Trophoblast cell (in vitro differentiated cells and primary cell): ENCODE data around the gene AKIRIN2.

Source experiments
- DNase-seq, 2 donors: peaks; one replicate each; pipeline ENCODE4 v3.0.0-alpha.2; 2016
- H2AFZ ChIP-seq: 2 replicates; pipeline ENCODE4 v1.6.1; 2013; ENCODE audit warnings: low read length, moderate library complexity, mild to moderate bottlenecking; ENCODE audit not compliant: insufficient read depth, poor library complexity
- H2AK5ac ChIP-seq: 2 replicates; pipeline ENCODE4 v1.6.1; 2013; ENCODE audit warnings: mild to moderate bottlenecking, low read length
- H2BK120ac ChIP-seq: 2 replicates; pipeline ENCODE4 v1.6.1; 2013; ENCODE audit warnings: low read length, mild to moderate bottlenecking, moderate library complexity; ENCODE audit not compliant: insufficient read depth, poor library complexity
- H2BK12ac ChIP-seq: 2 replicates; pipeline ENCODE4 v1.6.1; 2013; ENCODE audit warnings: mild to moderate bottlenecking, low read length, moderate library complexity
- H2BK5ac ChIP-seq: 2 replicates; pipeline ENCODE4 v1.6.1; 2013; ENCODE audit warnings: low read length, low read depth, moderate library complexity, mild to moderate bottlenecking; ENCODE audit not compliant: poor library complexity
- H3K14ac ChIP-seq: 2 replicates; pipeline ENCODE4 v1.6.1; 2013; ENCODE audit warnings: mild to moderate bottlenecking, low read length
- H3K18ac ChIP-seq: 2 replicates; pipeline ENCODE4 v1.6.1; 2013; ENCODE audit warnings: mild to moderate bottlenecking, low read length
- H3K23ac ChIP-seq: 2 replicates; pipeline ENCODE4 v1.6.1; 2013; ENCODE audit warnings: low read length
- H3K27ac ChIP-seq: 2 replicates; pipeline ENCODE4 v1.5.1; 2013; ENCODE audit warnings: low read depth, mild to moderate bottlenecking, inconsistent platforms, low read length, moderate library complexity
- H3K27me3 ChIP-seq: 2 replicates; pipeline ENCODE4 v1.6.1; 2013; ENCODE audit warnings: inconsistent platforms, mild to moderate bottlenecking, low read length, moderate library complexity; ENCODE audit not compliant: insufficient read depth
- H3K36me3 ChIP-seq, 2 experiments: 1 replicate in 1 of 2; 2 replicates in 1 of 2; pipeline ENCODE4 v1.6.1; 2013; ENCODE audit warnings: low read length in 2 of 2, mild to moderate bottlenecking in 2 of 2, moderate library complexity in 1 of 2; ENCODE audit not compliant: insufficient read depth in 2 of 2, control insufficient read depth in 1 of 2
- H3K4ac ChIP-seq: 2 replicates; pipeline ENCODE4 v1.6.1; 2013; ENCODE audit warnings: low read depth, mild to moderate bottlenecking, low read length, moderate library complexity
- H3K4me1 ChIP-seq, 2 experiments: 1 replicate in 1 of 2; 2 replicates in 1 of 2; pipeline ENCODE4 v1.6.1; 2013; ENCODE audit warnings: low read length in 2 of 2, mild to moderate bottlenecking in 2 of 2, moderate library complexity in 1 of 2; ENCODE audit not compliant: insufficient read depth in 2 of 2, control insufficient read depth in 1 of 2
- H3K4me2 ChIP-seq: 2 replicates; pipeline ENCODE4 v1.6.1; 2013; ENCODE audit warnings: inconsistent platforms, mild to moderate bottlenecking, low read length, moderate library complexity
- H3K4me3 ChIP-seq: 2 replicates; pipeline ENCODE4 v1.5.1; 2013; ENCODE audit warnings: mild to moderate bottlenecking, low read depth, low read length, inconsistent platforms
- H3K79me1 ChIP-seq: one replicate; pipeline ENCODE4 v1.6.1; 2013; ENCODE audit warnings: low read length
- H3K79me2 ChIP-seq: 2 replicates; pipeline ENCODE4 v1.6.1; 2013; ENCODE audit warnings: low read length, mild to moderate bottlenecking; ENCODE audit not compliant: control insufficient read depth, insufficient read depth, poor library complexity
- H3K9ac ChIP-seq: 2 replicates; pipeline ENCODE4 v1.6.1; 2013; ENCODE audit warnings: mild to moderate bottlenecking, low read length
- H3K9me3 ChIP-seq: 2 replicates; pipeline ENCODE4 v1.6.1; 2013; ENCODE audit warnings: low read depth, mild to moderate bottlenecking, control low read depth, inconsistent platforms, low read length; ENCODE audit not compliant: insufficient read depth
- H4K12ac ChIP-seq: 2 replicates; pipeline ENCODE4 v1.6.1; 2013; ENCODE audit warnings: low read depth, mild to moderate bottlenecking, low read length, moderate library complexity
- H4K8ac ChIP-seq: 2 replicates; pipeline ENCODE4 v1.6.1; 2013; ENCODE audit warnings: low read depth, mild to moderate bottlenecking, low read length, moderate library complexity
- H4K91ac ChIP-seq: one replicate; pipeline ENCODE4 v1.6.1; 2013; ENCODE audit warnings: low read depth, mild to moderate bottlenecking, low read length, moderate library complexity
- WGBS: extraction: QIAGEN DNeasy Blood & Tissue Kit; methylation state at CpG from one replicate; pipeline ENCODE4 v1.1.7; 2013; ENCODE audit warnings: missing lambda C conversion rate; ENCODE audit not compliant: insufficient read length, insufficient coverage; ENCODE audit errors: extremely low coverage; 5-methylcytosine and 5-hydroxymethylcytosine counted together

AKIRIN2 gene

DNA sequence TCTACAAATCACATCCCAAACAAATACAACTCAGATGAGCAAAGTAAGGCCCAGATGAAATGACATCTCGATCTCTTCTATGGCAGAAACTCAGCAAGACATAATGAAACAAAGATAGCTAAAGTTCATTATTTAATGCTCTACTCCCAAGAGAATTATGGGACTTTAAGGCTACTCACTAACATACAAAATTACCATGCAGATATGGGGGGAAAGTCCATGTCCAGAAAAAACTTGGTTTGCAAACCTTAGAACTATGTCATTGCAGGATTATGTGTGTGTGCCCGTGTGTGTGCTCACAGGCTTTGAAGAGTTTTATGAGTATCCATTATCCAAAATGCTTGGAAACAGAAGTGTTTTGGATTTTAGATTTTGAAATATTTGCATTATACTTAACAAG, 34.0 kb downstream of the AKIRIN2 start:
- H4K91ac ChIP-seq = no peak overlapping the region
- no CpG with 5 or more reads among the region's 2 CpGs for WGBS
- H4K12ac ChIP-seq = no peak overlapping the region
- H3K4ac ChIP-seq = no peak overlapping the region
- no peaks in the 10 kb centered on the region for H3K4me1 ChIP-seq
- H2BK5ac ChIP-seq = no peak overlapping the region
- no peak overlapping the region for H2AFZ ChIP-seq
- H3K14ac ChIP-seq = no peak overlapping the region
- H3K27me3 ChIP-seq = no peaks in the 10 kb centered on the region
- no peak overlapping the region for H3K9ac ChIP-seq
- H3K4me3 ChIP-seq = no peak overlapping the region
- no peak overlapping the region for H2AK5ac ChIP-seq
- H3K18ac ChIP-seq = no peak overlapping the region
- H3K27ac ChIP-seq = no peak overlapping the region
- no peak overlapping the region for H4K8ac ChIP-seq
- H3K4me2 ChIP-seq = no peak overlapping the region
- no peaks in the 10 kb centered on the region for H3K79me1 ChIP-seq
- H2BK120ac ChIP-seq = no peak overlapping the region
- no peak for DNase-seq
- no peaks in the 10 kb centered on the region for H3K79me2 ChIP-seq
- H3K9me3 ChIP-seq = no peaks in the 10 kb centered on the region
- H3K23ac ChIP-seq = no peak overlapping the region
- H3K36me3 ChIP-seq = peaks cover 3% of the 10 kb centered on the region in 2 experiments
- no peak overlapping the region for H2BK12ac ChIP-seq

DNA sequence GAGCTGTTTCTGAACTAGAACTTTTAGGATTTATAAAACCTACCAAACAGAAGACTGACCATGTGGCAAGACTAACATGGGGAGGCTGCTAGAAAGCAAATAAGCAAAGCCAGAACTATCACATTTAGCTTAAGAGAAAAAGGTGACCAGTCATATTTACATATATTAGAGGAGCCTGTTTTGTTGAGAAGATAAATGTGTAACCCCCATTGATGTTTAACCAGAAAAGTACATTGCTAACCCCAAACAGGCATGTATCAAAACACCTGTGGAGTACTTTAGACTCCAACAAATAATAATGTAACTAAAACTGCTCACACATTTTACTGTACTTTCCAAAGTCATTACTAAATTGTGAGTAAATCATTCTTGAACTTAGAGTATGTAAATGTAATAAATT, 35.0 kb downstream of the AKIRIN2 start:
- Histone ChIP-seq H3K9me3 (no peaks in the 10 kb centered on the region), H3K18ac (no peak overlapping the region), H3K79me2 (no peaks in the 10 kb centered on the region), H3K23ac (no peak overlapping the region), H3K9ac (no peak overlapping the region), H2BK12ac (no peak overlapping the region), H4K8ac (no peak overlapping the region), H3K4me1 (no peaks in the 10 kb centered on the region), H2BK120ac (no peak overlapping the region), H3K4ac (no peak overlapping the region), H3K27me3 (no peaks in the 10 kb centered on the region), H3K79me1 (no peaks in the 10 kb centered on the region), H3K4me3 (no peak overlapping the region), H3K27ac (no peak overlapping the region), H2BK5ac (no peak overlapping the region), H2AFZ (no peak overlapping the region), H3K14ac (no peak overlapping the region), H4K91ac (no peak overlapping the region), H2AK5ac (no peak overlapping the region), H3K36me3 (peaks cover 3 to 7% of the 10 kb centered on the region in 2 experiments), H4K12ac (no peak overlapping the region), H3K4me2 (no peak overlapping the region)
- DNase-seq = no peak

DNA sequence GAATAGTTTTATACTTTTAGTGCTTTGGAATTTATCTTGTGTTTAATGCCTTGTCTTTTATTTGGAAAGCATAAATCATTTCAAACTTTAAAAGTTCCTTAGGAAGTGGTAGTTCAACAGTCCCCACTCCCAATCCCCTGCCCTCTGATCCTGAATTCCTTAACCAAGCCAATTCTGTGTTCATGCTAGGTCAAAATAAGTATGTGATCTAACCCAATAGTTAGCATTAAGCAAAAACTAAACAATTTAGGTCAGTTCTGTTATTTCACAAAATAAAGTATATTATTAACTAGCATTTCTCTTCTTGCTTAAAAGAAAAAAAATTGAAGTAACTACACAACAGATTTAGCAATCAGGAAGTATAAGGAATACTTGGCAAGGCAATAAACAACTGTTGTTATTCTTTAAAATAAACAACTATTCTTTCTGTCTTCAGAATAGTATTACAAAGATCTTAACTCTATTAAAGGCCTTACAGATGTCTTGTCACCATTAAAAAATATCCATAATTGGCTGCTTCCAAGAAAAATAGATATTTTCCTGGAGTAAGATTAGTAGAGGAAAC, 37.0 kb downstream of the AKIRIN2 start:
- H3K36me3 ChIP-seq = peaks cover 3 to 8% of the 10 kb centered on the region in 2 experiments
- no peak overlapping the region for H2AFZ ChIP-seq
- no peak overlapping the region for H3K23ac ChIP-seq
- no peaks in the 10 kb centered on the region for H3K4me1 ChIP-seq
- H4K91ac ChIP-seq = no peak overlapping the region
- H2BK5ac ChIP-seq = no peak overlapping the region
- H3K27me3 ChIP-seq = no peaks in the 10 kb centered on the region
- H3K79me1 ChIP-seq = no peaks in the 10 kb centered on the region
- H4K12ac ChIP-seq = no peak overlapping the region
- no peak overlapping the region for H3K9ac ChIP-seq
- H2BK120ac ChIP-seq = no peak overlapping the region
- no peak overlapping the region for H3K4me2 ChIP-seq
- H3K79me2 ChIP-seq = no peaks in the 10 kb centered on the region
- H3K9me3 ChIP-seq = no peaks in the 10 kb centered on the region
- H3K4ac ChIP-seq = no peak overlapping the region
- H4K8ac ChIP-seq = no peak overlapping the region
- H2BK12ac ChIP-seq = no peak overlapping the region
- DNase-seq = no peak
- no peak overlapping the region for H3K18ac ChIP-seq
- H2AK5ac ChIP-seq = no peak overlapping the region
- H3K14ac ChIP-seq = no peak overlapping the region
- no peak overlapping the region for H3K27ac ChIP-seq
- H3K4me3 ChIP-seq = no peak overlapping the region

DNA sequence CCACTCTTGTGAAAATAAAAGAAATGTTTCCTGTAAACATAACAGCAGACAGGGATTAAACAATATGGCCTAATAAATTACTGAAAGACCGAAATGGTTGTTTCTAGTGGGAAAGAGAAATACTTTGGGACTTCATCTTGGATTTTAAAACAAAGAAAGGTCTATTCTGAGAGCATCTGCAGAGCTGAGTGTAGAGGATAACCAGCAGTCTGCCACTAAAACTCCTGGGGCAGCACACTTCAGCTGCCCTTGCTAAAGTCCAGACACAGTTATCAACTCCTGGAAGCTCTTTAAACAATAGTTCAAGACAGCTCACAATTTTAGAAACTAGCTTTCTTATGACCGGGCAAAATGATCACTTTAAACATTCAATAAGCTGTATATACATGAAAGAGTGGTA, 38.6 kb downstream of the AKIRIN2 start:
- no peaks in the 10 kb centered on the region for H3K4me1 ChIP-seq
- no peak overlapping the region for H3K14ac ChIP-seq
- no peak overlapping the region for H2BK5ac ChIP-seq
- H4K8ac ChIP-seq = no peak overlapping the region
- no peak overlapping the region for H3K4me2 ChIP-seq
- no peak overlapping the region for H3K4me3 ChIP-seq
- no peaks in the 10 kb centered on the region for H3K79me1 ChIP-seq
- no peak for DNase-seq
- no peaks in the 10 kb centered on the region for H3K9me3 ChIP-seq
- H3K4ac ChIP-seq = no peak overlapping the region
- no peak overlapping the region for H2AK5ac ChIP-seq
- no peak overlapping the region for H4K12ac ChIP-seq
- H3K18ac ChIP-seq = no peak overlapping the region
- no peak overlapping the region for H3K9ac ChIP-seq
- H3K36me3 ChIP-seq = peaks cover 3 to 8% of the 10 kb centered on the region in 2 experiments
- no peaks in the 10 kb centered on the region for H3K27me3 ChIP-seq
- no CpG with 5 or more reads among the region's 2 CpGs for WGBS
- no peak overlapping the region for H2BK120ac ChIP-seq
- H3K79me2 ChIP-seq = no peaks in the 10 kb centered on the region
- no peak overlapping the region for H2BK12ac ChIP-seq
- H3K27ac ChIP-seq = no peak overlapping the region
- H2AFZ ChIP-seq = no peak overlapping the region
- no peak overlapping the region for H4K91ac ChIP-seq
- H3K23ac ChIP-seq = no peak overlapping the region
